NCI-H460 (cell line): Measurements from ENCODE around the gene PER2. TPM values are rescaled to one million over a fixed set of nuclear protein-coding genes. Genes with fewer than 3 reads are reported as not detected.
A peak's percentile ranks its signal among the peaks of the same experiment; 100 is the strongest.

Experiments used
- DNase-seq: peaks from one replicate; pipeline ENCODE4 v3.0.0-alpha.2; 2016; ENCODE audit warnings: low read depth; ENCODE audit errors: extremely low read depth
- total RNA-seq: library from RNA; depleted of rRNA; stranded (reverse); fragments of >200 nt; shearing (Covaris generic); gene quantifications from 2 replicates; pipeline ENCODE4 v1.2.3, GENCODE V29; 2014

The PER2 gene
- total RNA-seq, 1 experiment from 2014 or later, result 4.2 TPM

DNA sequence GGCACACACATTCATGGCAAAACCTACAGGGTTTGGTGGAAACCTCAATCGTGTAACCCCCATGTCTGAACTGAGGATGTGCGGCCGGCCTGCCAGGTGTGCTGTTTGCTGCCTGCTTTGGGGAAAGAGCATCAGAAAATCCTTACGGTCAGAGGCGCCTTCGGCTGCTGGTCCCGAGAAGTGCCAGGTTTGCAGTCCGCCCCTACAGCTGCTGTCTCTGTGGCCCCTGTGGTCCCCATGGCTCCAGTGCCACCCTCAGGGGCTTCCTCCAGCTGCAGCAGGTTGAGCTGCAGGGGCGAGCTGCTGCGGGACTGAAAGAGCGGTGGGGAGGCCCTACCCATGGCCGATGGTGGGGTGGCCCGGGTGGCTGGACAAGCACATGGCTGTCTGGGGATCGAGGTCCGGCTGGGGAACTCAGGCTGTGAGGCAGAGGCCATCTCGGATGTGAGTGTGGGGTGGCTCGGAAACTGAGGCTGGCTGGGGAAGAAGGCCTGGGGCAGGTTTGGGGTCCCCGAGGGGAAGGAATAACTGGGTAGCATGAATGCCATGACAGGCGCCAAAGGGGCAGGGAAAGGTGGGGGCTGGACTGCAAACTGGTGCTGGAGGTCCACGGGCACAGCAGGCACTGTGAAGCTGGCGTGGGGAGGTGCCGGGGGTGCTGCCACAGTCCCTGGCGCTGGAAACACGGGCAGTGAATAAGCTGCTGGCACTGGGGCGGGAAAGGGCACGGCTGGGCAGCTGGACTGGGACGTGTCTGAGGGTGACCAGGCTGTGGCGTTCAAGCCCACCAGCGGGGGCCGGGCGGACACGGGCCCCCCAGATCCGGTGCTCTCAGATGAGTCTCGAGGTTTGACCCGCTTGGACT is 35.4 kb downstream of the PER2 start:
- no peak for DNase-seq

DNA sequence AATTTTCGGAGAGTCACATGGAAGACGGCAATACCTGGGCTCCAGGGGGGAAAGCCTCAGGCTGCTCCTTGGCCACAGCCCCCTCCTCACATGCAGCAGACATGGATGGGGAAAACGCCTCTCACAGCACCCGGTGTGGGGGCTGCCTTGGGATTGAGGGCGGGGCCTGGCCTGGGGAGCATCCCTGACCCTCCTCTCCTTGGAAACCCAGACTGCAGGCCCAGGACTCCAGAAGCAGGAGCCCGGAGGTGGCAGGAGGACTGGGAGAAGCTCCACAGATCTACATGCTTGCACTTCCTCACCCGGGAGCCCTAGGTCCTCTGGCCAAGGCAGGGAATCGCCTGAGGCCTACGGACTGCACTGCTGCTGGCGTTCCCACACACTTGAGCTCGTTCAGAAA is 36.4 kb downstream of the PER2 start:
- no peak for DNase-seq

DNA sequence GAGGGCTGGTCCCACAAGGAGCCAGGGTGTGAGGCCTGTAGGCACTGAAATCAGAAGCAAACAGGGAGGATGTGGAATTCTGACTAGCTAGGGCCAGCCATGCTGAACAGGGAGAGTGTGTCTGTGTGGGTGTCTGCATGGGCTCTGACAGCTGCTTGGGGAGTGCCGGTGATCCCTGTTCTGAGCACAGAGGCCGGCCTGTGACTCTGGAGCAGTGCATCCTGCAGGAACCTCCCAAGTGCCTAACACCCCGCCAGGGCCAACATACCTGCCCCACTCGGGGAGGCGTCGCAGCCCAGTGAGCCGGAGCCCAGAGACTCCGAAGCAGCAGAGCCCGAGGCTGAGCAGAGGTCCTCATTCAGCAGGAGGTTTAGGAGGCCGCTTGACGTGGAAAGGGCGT is 37.1 kb downstream of the PER2 start:
- DNase-seq, result no peak

DNA sequence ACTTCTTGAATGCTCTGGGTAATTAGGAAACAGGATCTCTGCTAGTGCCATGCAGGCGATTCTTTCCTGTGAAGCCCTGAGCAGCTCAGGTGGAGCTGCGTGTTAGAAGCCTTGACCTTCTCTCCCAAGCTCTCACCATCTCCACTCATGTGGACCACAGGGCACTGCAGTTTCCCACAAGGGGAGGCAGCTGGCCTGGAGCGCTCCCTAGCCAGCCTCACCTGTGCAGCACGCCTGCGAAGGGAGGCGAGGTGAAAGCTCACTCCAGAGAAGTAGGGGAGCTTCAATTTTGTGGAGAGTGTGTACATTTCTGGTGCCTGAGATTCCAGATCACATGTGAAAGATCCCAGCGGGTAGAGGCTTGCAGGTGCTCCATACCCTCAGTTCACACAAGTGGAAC is 37.5 kb downstream of the PER2 start:
- no peak for DNase-seq

DNA sequence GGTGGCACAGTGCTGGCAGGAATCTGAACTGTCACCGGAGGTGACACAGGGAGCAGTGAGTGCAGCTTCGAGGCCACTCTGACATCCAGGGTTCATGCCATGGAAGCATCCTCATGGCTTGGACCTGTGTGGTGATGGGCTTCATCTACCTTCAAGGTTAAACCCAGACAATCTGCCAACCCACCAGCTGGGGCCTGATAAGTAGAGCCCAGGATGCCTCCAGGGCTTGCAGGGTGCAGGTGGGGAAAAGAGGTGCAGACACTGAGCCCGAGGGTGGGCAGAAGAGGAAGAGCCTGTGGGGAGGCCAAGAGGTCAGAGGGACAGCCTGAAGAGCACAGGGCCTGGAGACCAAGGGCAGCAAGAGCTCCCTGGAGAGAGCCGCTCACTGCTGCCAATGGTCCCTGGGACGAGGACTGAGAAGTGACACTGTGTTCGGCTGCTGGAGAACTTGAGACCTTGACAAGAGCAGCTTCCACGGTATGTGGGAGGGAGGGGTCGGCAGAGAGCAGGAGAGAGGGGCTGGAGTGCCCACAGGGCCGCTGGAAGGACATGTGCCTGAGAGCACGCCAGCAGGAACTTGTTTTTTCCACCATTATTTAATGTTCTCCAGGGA is 40.5 kb downstream of the PER2 start:
- DNase-seq, result no peak

DNA sequence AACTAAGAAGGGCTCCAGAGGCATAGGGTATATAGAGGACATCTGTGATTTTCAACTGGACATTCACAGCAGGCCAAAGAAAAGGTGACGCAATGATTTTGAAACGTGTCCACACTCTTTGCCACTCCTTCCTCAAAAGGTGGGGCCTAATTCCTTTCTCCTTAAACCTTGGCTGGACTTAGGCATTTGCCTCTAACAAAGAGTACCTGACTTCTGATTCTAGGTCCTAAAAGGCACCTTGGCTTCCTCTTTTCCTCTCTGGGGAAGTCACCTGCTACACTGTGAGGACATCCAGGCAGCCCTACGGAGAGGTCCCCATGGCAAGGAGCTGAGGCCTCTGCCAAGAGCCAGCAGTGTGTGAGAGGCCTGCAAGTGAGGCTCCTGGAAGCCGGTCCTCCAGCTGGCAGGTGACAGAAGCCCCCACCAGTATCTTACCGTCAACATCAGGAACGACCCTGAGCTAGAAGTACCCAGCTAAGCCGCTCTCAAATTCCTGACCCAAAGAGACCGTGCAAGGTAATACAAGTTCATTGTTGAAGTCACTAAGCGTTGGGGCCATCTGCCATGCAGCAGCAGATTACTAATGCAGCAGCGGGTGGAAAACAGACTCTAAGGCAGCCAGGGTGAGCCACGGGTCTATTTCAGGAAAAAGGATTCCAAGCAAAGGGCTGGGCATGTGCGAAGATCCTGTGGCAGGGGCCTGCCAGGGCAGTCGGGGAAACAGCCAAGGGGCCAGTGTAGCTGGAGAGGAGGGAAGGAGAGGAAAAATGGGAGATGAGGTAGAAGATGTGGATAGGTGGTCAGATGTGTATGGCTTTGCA is 41.2 kb downstream of the PER2 start:
- no peak for DNase-seq

DNA sequence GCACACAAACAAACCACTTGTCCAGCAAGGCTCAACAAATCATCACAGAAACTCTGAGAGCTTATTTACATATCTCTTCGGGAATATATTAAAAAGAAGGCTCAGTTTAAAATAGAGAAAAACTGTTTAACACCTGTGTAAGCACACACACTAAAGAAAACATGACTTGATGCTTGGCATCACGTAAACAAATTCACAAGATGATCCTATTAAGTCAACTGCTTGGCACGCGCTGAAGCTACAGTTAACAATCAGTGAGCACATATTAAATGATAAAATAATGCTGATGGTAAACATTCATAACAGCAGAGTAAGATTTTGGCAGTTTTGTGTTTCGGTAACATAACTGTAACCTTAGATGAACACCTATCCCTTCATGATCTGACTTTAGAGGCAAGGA is 44.3 kb downstream of the PER2 start:
- DNase-seq, result no peak

DNA sequence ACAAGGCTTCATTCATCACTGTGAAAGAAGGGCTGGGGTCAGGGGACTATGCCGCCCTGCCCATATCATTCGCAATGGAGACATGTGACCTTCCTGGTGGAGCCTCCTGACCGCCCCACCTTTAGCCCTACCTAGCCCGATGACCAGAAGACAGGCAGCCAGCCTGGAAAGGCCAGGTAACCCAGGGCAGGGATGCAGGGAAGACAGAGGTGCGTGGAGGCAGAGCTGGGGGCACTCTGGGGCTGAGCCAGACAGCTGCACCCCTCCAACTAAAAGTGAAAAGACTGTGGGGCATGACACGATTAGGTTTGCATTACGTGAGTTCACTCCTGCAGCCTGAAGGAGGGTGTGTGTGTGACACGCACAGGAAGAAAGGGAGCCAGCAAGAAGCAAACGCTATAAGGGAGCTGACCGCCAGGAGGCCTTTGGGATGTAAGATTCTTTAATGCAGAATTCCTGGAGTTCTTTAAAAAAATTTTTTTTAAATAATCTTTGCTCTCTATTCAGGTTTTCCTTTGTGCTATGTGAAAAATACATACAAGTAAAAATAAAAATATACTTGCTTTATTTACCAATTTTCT is 44.8 kb downstream of the PER2 start:
- no peak for DNase-seq

DNA sequence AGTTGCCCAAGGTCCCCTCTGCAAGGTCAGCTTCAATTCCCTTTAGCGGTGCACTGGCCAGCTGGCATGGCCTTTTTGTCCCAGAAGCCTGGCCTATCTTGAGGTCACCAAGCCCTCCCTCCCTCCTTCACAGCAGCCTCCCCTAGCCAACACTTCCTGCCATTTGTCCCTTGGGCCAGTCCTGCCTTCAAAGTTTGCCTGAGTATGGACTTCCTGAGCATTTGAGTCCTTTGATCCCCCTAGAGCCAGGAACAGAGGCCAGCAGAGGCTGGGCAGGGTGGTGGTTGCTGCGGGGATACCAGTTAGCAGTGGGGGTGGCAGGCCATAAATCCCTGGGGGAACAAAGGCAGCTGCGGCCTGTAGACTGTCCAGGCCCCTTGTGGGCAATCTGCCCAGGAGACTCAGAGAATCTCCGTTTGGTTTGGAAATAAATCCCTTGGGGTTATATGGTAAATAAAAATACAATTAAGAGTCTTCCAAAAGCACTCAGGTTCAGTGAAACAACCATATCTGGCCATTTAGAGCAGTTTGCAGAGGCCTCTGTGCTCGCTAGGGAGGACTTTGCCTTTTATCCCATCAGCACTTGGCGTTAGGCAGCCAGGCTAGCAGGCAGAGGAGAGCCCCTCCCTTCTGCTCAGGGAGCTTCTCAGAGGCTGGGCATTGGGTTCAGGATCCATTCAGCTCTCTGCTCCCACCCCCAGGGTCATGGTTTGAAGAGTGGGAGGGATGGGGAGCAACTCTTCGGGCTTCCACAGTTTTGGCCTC is 45.5 kb downstream of the PER2 start:
- no peak for DNase-seq

DNA sequence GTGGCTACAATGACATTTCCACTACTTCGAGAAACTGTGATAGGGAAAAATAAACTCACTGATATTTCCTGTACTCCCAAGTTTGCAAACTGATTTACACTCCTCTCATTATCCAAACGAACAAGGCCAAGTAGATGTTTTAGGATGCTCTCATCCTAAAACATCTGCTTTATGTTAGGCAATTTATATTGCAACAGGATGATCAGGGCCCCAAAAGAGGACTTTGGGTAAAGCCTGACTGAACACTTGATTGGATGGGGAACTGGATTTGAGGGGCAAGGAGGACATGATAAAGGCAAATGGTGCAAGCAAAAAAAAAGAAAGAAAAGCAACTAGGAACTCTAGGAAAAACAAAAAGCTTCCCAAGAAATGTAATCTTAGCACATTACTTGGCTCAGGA is 46.4 kb downstream of the PER2 start:
- no peak for DNase-seq

DNA sequence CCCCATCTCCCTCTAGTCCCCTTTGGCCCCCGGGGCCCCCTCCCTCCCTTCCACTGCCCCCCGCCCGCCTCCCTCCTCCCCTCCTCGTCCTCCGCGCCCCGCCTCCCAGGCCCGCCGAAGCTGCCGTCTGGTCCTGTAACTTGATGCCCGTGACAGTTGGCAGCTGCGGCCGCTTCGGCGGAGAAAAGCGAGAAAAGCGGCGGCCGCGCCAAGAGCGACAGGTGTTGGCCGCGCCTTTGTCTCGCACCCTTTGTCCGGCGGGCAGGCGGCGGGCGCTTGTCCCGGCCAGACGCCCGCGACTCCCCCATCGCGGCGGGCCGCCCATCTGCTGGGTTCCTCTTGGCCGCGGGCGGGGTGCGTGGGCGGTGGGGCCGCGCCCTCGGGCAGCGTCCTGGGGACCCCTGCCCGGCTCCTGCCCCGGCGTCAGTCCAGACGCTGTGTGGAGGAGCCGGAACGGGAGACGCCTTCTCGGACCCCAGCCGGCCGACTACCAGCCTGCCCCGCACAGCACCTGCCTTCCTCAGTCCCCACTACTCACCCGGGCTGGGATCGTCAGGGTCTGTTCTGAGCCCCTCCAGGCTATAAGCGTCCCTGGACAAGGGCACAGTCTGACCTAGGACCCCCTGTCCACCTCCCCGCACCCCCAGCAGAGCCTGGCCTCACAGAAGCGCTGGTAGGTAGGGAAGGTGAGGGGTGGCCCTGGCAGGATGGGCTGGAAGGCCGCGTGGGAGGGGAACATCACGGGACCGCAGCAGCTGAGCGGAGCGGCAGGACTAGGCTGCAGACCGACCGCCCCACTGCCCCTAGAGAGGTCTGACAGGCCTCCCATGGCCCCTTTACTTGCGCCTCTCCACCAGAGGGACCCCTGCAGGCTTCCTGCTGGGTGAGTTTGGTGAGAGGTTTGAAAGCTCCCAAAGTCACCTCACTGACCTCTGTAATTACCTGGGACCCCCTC is 47.4 kb downstream of the PER2 start:
- DNase-seq, result peak; percentile 33

DNA sequence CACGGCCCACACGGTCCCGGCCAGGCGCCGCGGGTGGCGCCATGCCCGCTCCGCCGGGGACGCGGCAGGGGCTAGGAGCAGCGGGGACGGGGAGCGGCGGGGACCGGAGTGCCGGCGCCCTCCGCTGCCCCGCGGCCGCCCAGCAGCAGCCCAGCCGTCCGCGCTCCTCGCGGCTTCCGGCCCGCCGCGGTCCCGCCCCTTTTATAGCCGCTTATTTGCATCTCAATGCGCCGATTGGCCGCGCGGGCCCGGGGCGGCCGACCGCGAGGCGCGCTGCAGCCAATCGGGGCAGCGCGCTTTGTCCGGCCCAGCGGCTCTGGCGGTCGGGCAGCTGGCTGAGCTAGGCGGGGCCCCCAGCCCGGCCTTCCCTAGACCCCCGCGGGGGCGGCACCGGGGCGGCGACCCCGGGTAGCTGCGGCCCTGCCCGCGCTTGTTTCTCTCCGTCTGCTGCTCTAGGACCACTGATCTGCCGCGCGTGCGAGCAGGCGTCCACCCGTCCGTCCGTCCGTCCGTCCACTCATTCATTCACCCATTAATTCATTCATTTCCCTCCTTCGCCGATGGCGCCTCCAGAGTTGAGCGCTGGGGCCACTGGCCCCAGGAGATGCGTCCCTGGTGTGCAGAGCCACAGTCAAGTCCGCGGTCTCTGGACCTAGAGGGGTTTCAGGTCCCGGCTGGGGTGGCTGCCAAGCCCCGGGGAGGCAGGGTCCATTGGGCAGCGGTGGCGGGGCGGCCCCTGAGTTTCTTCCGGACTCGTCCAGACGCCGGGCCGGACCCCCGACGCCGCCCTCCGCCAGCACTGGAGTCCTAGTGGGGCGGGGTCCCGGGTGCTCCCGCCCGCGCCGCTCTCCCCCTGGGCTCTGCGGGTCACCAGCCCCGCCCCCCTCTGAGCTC is 48.3 kb downstream of the PER2 start, which contains the start of gene HES6:
Gene HES6, minus strand, starts transcription at position 176 of the 894 bp plus-strand sequence. Its CDS starts 133 bp downstream, at position 43.
- peak; percentile 89 for DNase-seq

DNA sequence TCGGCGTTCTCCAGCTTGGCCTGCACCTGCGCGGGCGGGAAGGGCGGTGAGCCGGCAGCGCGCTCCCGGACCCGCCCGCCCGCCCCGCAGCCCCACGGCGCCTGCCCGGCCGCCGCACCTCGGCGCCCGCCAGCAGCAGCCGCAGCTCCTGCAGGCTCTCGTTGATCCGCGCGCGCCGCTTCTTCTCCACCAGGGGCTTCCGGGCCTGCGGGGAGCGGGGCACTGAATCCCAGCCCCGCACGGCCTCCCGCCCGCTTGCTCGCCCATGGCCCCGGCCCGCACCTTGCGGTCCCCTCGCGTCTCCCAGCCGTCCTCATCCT is 48.9 kb downstream of the PER2 start:
- no peak for DNase-seq

DNA sequence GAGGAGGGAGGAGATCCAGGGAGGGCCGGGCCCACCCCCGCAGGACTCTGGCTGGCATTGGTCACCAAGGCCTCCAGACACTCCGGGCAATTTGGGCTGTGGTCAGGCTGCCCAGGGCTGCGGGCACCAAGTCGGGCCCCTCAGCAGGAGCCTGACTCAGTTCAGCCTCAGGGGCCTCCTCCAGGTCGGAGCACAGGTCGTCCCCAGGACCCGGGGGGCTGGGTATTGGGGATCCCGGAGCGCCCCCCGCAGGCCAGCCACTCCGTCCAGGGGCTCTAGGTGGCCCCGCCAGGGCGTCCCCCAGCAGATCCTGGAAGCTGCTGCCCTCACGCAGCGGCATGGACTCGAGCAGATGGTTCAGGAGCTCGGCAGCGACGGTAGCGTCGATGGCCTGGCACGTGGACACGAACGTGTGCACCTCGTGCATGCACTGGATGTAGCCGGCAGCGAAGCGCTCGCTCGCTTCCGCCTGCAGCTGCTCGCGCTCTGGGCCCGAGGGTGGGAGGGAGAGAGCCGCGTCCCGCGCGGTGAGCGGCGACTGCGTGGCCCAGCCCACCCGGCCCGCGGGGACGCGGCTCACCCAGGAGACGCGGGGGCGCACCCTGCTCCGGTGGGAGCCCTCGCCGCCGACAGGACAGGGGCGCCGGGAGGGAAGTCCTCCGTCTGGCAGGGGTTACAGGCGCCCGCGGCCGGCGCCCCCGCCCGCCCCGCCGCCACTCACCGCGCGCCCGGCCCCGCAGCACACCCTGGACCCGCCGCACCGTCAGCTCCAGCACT is 49.5 kb downstream of the PER2 start:
- DNase-seq, result no peak

DNA sequence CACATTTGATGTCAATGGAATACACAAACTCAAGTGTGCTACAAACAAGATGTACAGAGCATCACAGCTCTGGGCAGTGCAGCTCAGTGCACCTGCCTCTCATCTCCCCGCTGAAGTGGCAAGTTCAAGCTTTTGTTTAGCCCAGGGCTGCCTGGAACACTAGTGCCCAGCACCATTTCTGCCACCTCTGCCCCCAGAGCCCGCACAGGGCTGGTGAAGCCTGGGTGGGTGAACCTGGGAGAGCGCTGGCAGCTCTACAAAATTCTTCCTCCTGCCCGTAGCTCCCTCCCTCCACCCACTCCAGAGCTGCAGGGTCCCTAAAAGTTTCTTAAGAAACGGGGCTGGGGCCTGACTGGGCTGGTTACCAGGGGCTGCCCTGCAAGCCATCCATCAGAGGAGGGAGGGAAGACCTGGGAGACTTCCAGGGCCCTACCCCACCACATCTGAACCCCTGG is 50.1 kb downstream of the PER2 start:
- DNase-seq, result no peak

DNA sequence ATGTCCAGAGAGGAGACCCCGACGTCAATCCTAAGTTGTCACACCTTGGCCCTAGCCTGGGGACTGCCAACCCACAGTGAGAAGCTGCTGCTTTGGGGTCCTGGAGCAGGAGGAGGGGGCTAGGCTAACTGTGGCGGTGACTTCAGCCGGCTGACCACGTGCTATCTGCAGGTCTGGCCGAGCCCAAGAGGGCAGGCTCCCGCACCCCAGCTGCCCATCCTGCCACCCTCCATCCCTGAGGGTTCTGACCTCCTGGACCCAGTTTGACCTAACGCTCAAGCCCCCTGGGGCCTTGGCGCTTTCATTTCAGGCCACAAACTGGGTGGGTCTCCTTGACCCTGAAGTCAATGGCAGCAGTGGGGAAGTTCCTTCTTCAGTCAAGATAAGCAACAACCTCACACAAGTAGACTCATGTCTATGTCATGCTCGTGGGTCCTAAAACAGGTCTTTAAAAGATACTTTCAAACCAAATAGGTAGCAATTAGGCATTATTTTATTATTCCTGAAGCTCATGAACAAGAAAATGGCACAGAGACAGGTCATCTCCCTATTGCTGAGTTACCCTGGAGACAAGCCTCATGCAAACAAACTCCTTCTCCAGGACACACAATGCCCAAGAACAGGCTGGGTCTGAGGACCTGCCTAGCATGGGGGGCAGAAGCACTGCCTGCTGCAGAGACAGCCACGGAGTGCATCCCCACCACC is 50.8 kb downstream of the PER2 start:
- no peak for DNase-seq

DNA sequence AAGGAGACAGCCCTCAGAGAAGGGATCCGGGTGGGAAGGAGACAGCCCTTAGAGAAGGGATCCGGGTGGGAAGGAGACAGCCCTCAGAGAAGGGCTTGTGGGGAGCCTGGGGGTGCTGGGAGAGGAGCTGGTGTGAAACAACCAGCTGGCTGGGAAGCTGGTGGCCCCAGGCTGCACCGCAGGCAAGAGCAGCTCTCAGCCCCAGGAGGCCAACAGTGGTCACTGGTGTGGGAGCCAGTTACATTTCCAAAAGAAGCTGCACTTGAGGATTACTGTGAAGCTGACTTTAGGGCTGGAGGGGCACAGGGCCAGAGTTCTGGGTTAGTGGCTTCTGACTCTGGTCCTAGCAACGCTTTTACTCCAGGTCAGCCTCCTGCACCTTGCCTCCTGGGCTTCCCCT is 51.8 kb downstream of the PER2 start:
- DNase-seq, result no peak
